Right ventricle myocardium superior (tissue), 1 donor: ENCODE measurements around the gene CALN1. TPM values are rescaled to one million over a fixed set of nuclear protein-coding genes. Genes with fewer than 3 reads are reported as not detected.
"Not testable (repeated sequence)": the region's sequence is repeated elsewhere in the genome, so short reads cannot be mapped to it uniquely, and the experiment has no call there.

Experiments used
- ATAC-seq: fragments of 200-7000 bp; cut with Tn5 transposase; one replicate; pipeline ENCODE4 v1.9.1; 2020; ENCODE audit warnings: mild to moderate bottlenecking; ENCODE audit not compliant: poor library complexity
- DNase-seq: peaks from one replicate; pipeline ENCODE4 v3.0.0-alpha.2; 2020
- intact Hi-C: fragments of 100-400 bp; cut with DNase I; formaldehyde crosslinking; loops from one replicate; pipeline ENCODE4 v1.11.2; 2022
- total RNA-seq: library from RNA; stranded (reverse); fragmentation: NEBNext Ultra II Directional; extraction: Animal tissue kit (Norgen Biotek cat#: 25700); gene quantifications from one replicate; pipeline ENCODE4 v1.2.1, GENCODE V29; 2021
- donor health status: DM: no; HTN: yes; CAD: no; lungs with severe emphysema.

CALN1 gene
- total RNA-seq, 1 donor from 2014 or later = not detected

- intact Hi-C loops = no loop called here
- ATAC-seq = no peak
- DNase-seq = no peak
Measured at GRCh38 chr7:72078856-72079255, 333.3 kb downstream of the CALN1 start.

- DNase-seq (no peak), ATAC-seq (no peak)
- intact Hi-C loops = no loop called here
Measured at GRCh38 chr7:72078301-72078700, 333.8 kb downstream of the CALN1 start.

- DNase-seq (no peak), ATAC-seq (no peak)
- intact Hi-C loops = no loop called here
Measured at GRCh38 chr7:72077786-72078185, 334.4 kb downstream of the CALN1 start.

- DNase-seq (no peak), ATAC-seq (no peak)
- intact Hi-C loops = no loop called here
Measured at GRCh38 chr7:72072901-72073300, 339.2 kb downstream of the CALN1 start.

GRCh38 chr7:72069263-72069662 lies 342.9 kb downstream of the CALN1 start:
- no peak for DNase-seq
- ATAC-seq = no peak
- intact Hi-C loops = no loop called here

- ATAC-seq, DNase-seq, intact Hi-C loops: not testable (repeated sequence)
Measured at GRCh38 chr7:72065764-72066163, 346.4 kb downstream of the CALN1 start.

- no peak for ATAC-seq
- intact Hi-C loops = no loop called here
- DNase-seq = no peak
Measured at GRCh38 chr7:72064916-72065315, 347.2 kb downstream of the CALN1 start.

GRCh38 chr7:72063330-72063729 lies 348.8 kb downstream of the CALN1 start:
- ATAC-seq (peak; percentile 56), DNase-seq (no peak)
- intact Hi-C loops = no loop called here

GRCh38 chr7:72062666-72063065 lies 349.5 kb downstream of the CALN1 start:
- intact Hi-C loops = no loop called here
- DNase-seq (no peak), ATAC-seq (no peak)

- ATAC-seq (no peak), DNase-seq (no peak)
- intact Hi-C loops = no loop called here
Measured at GRCh38 chr7:72059925-72060324, 352.2 kb downstream of the CALN1 start.

GRCh38 chr7:72058579-72058978 lies 353.6 kb downstream of the CALN1 start:
- intact Hi-C loops = no loop called here
- ATAC-seq (peak; percentile 46), DNase-seq (peak; percentile 84)

- ATAC-seq (no peak), DNase-seq (no peak)
- intact Hi-C loops = no loop called here
Measured at GRCh38 chr7:72057796-72058195, 354.3 kb downstream of the CALN1 start.

- DNase-seq = no peak
- no peak for ATAC-seq
- intact Hi-C loops = no loop called here
Measured at GRCh38 chr7:72057231-72057630, 354.9 kb downstream of the CALN1 start.

GRCh38 chr7:72055426-72055825 lies 356.7 kb downstream of the CALN1 start:
- DNase-seq (no peak), ATAC-seq (no peak)
- intact Hi-C loops = no loop called here

GRCh38 chr7:72053292-72053691 lies 358.8 kb downstream of the CALN1 start:
- intact Hi-C loops = no loop called here
- no peak for ATAC-seq
- DNase-seq = no peak

- DNase-seq = no peak
- no peak for ATAC-seq
- intact Hi-C loops = no loop called here
Measured at GRCh38 chr7:72048420-72048819, 363.7 kb downstream of the CALN1 start.

GRCh38 chr7:72042855-72043254 lies 369.3 kb downstream of the CALN1 start:
- ATAC-seq (no peak), DNase-seq (no peak)
- intact Hi-C loops = no loop called here

- ATAC-seq = no peak
- no peak for DNase-seq
- intact Hi-C loops = no loop called here
Measured at GRCh38 chr7:72040641-72041040, 371.5 kb downstream of the CALN1 start.

GRCh38 chr7:72039460-72039859 lies 372.7 kb downstream of the CALN1 start:
- intact Hi-C loops = no loop called here
- ATAC-seq (no peak), DNase-seq (no peak)

GRCh38 chr7:72038022-72038732 lies 374.0 kb downstream of the CALN1 start:
- ATAC-seq (no peak), DNase-seq (no peak)
- intact Hi-C loops = no loop called here

- ATAC-seq (no peak), DNase-seq (no peak)
- intact Hi-C loops = no loop called here
Measured at GRCh38 chr7:72037516-72037915, 374.6 kb downstream of the CALN1 start.
